ENCODE measurements around the gene ATXN2L.

DNA sequence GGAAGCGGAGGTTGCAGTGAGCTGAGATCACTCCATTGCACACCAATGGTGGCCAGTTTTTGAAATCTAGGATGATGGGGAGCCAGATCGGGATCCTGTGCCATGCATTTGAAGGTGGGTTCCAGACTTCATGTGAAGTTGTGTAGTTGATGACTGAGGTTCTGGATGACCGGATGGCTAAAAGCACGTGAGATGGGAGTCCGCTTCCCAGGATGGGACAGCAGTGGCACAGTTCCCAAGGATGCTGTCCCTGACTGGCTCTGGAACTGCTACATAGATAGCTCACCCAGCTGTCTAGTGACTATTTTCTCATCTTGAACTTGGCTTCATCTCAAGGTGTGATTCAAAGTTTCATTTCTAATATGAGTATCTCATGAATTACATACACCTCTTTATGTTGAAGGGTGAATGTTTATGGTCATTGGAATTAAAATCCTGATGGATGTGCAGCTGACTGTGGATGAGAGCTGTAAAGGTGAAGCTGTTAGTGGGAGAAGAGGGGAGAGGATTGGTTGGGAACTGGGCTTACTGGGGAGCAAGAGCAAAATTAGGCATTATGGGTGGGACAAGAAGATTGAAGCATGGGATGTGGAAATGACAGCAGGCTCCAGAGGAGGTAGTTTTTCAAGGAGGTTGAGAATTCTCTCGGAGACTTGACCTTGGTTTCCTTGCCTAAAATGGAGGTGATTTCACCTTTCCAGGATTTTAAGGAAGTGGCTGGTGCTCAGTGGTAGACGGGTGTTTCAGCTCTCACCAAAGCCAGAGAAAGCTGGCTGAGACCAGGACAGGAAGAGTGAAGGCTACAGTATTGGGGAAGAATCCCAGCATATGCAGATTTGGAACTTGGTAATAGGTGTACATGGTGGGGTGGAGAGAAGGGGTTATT lies 15.1 kb downstream of the ATXN2L start:
- TF ChIP-seq, protein P1, sequence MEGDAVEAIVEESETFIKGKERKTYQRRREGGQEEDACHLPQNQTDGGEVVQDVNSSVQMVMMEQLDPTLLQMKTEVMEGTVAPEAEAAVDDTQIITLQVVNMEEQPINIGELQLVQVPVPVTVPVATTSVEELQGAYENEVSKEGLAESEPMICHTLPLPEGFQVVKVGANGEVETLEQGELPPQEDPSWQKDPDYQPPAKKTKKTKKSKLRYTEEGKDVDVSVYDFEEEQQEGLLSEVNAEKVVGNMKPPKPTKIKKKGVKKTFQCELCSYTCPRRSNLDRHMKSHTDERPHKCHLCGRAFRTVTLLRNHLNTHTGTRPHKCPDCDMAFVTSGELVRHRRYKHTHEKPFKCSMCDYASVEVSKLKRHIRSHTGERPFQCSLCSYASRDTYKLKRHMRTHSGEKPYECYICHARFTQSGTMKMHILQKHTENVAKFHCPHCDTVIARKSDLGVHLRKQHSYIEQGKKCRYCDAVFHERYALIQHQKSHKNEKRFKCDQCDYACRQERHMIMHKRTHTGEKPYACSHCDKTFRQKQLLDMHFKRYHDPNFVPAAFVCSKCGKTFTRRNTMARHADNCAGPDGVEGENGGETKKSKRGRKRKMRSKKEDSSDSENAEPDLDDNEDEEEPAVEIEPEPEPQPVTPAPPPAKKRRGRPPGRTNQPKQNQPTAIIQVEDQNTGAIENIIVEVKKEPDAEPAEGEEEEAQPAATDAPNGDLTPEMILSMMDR (IDR thresholded peaks at IDR 0.05; ENCODE audit: low read depth, low read length, missing input control): no peak
- TF ChIP-seq, protein P2, sequence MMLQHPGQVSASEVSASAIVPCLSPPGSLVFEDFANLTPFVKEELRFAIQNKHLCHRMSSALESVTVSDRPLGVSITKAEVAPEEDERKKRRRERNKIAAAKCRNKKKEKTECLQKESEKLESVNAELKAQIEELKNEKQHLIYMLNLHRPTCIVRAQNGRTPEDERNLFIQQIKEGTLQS (IDR thresholded peaks at IDR 0.05): no peak
- no peak for TF ChIP-seq NR2F2 (IDR thresholded peaks at IDR 0.05)
- TF ChIP-seq TAF1 (conservative IDR thresholded peaks at IDR 0.05): no peak
- TF ChIP-seq GABPA (IDR thresholded peaks at IDR 0.05 in 1 of 2, conservative IDR thresholded peaks at IDR 0.05 in 1 of 2): no peak
- no peak for TF ChIP-seq SP1 (IDR thresholded peaks at IDR 0.05)
- TF ChIP-seq, protein P3, sequence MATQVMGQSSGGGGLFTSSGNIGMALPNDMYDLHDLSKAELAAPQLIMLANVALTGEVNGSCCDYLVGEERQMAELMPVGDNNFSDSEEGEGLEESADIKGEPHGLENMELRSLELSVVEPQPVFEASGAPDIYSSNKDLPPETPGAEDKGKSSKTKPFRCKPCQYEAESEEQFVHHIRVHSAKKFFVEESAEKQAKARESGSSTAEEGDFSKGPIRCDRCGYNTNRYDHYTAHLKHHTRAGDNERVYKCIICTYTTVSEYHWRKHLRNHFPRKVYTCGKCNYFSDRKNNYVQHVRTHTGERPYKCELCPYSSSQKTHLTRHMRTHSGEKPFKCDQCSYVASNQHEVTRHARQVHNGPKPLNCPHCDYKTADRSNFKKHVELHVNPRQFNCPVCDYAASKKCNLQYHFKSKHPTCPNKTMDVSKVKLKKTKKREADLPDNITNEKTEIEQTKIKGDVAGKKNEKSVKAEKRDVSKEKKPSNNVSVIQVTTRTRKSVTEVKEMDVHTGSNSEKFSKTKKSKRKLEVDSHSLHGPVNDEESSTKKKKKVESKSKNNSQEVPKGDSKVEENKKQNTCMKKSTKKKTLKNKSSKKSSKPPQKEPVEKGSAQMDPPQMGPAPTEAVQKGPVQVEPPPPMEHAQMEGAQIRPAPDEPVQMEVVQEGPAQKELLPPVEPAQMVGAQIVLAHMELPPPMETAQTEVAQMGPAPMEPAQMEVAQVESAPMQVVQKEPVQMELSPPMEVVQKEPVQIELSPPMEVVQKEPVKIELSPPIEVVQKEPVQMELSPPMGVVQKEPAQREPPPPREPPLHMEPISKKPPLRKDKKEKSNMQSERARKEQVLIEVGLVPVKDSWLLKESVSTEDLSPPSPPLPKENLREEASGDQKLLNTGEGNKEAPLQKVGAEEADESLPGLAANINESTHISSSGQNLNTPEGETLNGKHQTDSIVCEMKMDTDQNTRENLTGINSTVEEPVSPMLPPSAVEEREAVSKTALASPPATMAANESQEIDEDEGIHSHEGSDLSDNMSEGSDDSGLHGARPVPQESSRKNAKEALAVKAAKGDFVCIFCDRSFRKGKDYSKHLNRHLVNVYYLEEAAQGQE (IDR thresholded peaks at IDR 0.05): no peak
- TF ChIP-seq, protein P4, sequence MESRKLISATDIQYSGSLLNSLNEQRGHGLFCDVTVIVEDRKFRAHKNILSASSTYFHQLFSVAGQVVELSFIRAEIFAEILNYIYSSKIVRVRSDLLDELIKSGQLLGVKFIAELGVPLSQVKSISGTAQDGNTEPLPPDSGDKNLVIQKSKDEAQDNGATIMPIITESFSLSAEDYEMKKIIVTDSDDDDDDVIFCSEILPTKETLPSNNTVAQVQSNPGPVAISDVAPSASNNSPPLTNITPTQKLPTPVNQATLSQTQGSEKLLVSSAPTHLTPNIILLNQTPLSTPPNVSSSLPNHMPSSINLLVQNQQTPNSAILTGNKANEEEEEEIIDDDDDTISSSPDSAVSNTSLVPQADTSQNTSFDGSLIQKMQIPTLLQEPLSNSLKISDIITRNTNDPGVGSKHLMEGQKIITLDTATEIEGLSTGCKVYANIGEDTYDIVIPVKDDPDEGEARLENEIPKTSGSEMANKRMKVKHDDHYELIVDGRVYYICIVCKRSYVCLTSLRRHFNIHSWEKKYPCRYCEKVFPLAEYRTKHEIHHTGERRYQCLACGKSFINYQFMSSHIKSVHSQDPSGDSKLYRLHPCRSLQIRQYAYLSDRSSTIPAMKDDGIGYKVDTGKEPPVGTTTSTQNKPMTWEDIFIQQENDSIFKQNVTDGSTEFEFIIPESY (IDR thresholded peaks at IDR 0.05): no peak
- no peak for TF ChIP-seq EGR1 (IDR thresholded peaks at IDR 0.05; ENCODE audit: low read depth in 2 of 2)
- TF ChIP-seq FOXA1 (IDR thresholded peaks at IDR 0.05): no peak
- TF ChIP-seq JUND (IDR thresholded peaks at IDR 0.05): no peak

Data from liver (tissue), 3 donors.